Limb (tissue), 2 donors: ENCODE measurements around the gene ITGBL1.

Source experiments
- DNase-seq, 2 donors: peaks; one replicate each; pipeline ENCODE4 v3.0.0-alpha.2; 2016; ENCODE audit errors: extremely low spot score in 2 of 2

ITGBL1 gene

DNA sequence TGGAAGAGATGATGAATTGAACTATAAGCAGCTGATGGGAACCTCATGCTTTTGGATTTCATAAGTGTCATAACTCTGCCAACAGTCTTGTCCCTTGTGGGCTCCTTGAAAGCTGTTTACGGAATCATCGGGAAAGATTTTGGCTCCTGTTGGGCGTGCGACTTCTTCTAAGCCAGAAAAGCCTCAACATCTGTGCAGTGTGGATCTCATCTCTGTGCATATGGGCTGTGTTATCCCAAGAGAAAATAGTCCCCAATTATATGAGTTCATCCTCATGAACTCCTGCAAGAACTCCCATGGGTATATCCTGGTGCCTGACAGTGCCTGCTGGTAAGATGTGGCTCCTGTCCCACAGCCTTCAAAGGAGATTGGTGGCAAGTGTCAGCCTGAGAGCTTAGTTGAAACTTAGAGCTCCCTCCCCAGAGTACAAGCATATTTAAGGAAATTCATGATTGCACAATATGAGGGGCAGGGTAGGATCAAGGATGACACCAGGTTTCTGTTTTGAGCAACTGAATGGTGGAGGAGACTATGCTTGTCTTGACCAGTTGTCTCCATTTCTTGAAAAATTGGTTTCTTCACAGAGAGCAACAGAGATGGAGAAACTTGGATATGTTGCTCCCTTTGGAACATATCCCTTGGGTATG lies 243.5 kb downstream of the ITGBL1 start:
- DNase-seq: no peak

- no peak for DNase-seq
Observed at GRCh38 chr13:101697745-101698144, 245.3 kb downstream of the ITGBL1 start.

- DNase-seq: no peak
Observed at GRCh38 chr13:101698400-101698799, 245.9 kb downstream of the ITGBL1 start.

- no peak for DNase-seq
Observed at GRCh38 chr13:101700598-101700997, 248.1 kb downstream of the ITGBL1 start.

DNA sequence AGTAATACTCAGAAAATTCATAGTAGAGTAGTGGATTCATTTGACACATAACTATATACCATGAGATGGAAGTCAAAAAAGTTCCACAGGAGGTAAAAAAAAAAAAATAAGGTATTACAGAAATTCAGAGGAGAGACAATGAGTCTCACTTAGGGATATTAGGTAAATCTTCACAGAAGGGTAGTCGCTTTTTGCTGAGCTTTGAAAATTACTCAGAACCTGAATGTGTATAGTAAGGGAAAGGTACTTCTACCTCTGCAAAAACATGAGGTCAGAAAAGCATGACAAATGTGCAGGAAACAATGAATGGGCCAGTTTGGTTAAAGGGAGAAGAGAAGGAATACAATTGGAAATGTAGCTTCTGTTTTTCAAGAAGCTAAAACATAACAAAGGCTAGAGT lies 250.6 kb downstream of the ITGBL1 start:
- no peak for DNase-seq

GRCh38 chr13:101703838-101704237 lies 251.4 kb downstream of the ITGBL1 start:
- no peak for DNase-seq

DNA sequence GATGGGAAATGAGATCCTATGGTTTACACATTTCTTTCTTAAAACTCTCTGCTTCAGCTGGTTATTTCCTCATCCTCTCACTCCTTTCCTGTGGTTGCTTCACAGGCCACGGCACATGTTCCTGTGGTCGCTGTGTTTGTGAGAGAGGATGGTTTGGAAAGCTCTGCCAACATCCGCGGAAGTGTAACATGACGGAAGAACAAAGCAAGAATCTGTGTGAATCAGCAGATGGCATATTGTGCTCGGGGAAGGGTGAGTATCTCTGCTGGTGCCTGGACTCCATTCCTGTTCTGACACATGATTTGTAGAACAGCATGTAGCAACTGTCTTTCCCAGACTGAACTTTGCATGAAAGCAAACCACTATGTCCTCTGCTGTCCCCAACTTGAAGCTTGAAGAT lies 254.2 kb downstream of the ITGBL1 start:
- no peak for DNase-seq

DNA sequence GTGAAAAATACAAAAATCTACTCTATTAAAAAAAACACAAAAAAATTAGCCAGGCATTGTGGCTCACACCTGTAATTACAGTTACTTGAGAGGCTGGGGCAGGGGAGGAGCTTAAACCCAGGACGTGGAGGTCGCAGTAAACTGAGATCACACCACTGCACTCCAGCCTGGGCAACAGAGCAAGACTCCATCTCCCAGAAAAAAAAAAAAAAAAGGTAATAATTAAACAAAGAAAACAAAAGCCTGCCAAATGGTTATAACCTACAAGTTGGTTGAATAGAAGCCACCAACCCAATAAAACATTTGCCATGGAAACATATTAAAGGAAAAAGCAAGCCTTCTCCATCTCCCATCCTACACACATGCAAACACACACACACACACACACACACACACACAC lies 255.2 kb downstream of the ITGBL1 start:
- no peak for DNase-seq

DNA sequence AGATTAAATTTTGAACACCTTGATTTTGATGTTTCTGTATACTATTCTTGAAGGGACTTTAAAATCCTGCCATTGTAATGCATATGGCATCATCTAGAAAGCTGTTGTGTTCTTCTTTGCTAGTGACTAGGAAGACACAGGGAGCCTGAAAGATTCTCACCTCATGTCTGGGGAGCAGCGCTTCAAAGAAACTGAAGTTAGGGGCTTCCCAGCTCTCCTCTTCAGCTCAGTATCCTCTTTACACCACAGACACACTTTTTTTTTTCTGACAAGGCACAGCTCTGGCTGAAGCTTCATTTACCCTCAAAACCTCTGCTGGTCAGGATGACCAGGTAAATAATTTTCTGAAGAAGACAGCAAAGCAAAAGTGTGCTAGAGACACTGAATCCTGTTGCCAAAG lies 255.6 kb downstream of the ITGBL1 start:
- no peak for DNase-seq

DNA sequence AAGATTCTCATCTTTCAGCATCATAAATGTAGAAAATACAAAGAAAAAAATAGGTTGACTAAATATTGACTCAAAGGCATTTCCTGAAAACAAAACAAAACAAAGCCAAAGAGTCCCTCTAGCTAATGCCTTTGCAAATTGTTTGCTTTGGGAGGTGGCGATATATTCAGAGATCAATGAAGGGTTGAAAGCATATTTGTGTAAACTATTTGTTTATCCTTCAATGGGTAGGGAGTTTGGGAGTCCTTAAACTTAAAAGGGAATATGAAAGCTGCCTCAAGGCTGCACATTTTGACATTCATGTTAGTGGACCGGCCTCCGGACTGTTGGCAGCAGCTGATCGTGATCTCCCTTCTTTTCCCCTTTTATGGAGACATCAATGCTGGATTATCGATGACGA lies 257.5 kb downstream of the ITGBL1 start:
- no peak for DNase-seq

DNA sequence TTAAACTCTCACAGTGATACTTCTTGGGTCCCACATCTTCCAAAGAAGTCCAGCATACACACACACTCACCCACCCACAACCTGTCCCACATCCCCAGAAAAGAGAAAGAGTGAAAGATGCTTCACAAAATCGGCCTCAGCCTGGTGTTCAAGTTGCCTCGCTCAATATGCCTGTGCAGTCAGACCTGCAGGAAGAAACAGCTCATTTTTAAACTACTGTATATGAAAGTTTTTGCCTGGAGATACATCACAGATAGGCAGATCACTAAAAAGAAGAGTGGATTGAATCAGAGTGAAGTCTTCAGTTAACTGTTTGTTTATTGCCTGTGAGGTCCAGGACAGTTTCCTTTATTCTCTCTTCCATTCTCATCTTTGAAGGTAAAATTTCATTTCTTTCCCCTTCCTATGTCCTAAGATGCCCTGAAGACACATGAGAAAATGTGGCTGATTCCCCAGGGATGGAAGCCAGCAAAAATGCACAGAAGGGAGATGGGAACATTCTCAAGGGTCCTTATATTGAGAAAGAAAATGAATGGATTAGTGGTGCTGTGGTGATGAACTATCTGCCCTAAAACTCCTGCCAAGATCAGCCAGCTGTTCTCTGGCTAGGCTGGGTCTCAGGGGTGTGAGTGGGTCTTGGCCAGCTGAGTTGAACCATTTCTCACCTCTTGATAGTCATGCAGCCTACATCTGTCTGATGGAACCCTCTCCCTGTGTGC lies 259.0 kb downstream of the ITGBL1 start:
- no peak for DNase-seq

- DNase-seq: no peak
Observed at GRCh38 chr13:101712026-101712348, 259.5 kb downstream of the ITGBL1 start.

DNA sequence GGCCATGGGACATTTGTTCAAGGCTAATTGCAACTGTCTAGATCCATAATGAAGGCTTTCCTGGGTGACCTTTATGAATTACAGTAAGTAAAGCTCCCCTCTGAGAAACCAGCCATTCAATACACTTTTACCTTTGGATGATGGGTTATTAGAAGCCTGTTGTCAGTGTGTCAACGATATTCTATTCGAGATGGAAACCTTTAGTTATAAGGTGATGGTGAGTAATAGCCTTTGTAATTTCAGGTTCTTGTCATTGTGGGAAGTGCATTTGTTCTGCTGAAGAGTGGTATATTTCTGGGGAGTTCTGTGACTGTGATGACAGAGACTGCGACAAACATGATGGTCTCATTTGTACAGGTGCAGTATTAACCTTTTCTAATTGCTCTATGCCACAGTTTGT lies 261.7 kb downstream of the ITGBL1 start:
- no peak for DNase-seq

- no peak for DNase-seq
Observed at GRCh38 chr13:101717353-101717752, 264.9 kb downstream of the ITGBL1 start.

DNA sequence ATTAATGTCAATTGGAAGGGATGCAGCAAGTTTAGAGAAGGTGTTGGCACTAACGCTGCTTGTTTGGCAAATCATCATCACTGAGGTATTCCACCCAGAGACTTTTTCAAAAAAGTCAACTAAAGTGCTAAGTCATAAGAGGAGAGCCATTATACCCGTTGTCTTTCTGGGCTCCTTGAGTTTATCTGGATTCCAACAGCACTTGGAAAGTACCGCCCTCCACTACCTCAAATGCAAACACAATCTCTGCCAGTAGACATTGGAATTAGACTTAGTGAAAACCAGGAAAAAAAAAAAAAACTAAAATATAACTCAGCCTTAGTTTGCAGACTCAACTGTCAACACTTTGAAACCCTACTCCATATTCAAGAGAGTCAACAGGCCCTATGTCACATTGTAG lies 266.0 kb downstream of the ITGBL1 start:
- no peak for DNase-seq

GRCh38 chr13:101726681-101727080 lies 274.2 kb downstream of the ITGBL1 start:
- DNase-seq: no peak

DNA sequence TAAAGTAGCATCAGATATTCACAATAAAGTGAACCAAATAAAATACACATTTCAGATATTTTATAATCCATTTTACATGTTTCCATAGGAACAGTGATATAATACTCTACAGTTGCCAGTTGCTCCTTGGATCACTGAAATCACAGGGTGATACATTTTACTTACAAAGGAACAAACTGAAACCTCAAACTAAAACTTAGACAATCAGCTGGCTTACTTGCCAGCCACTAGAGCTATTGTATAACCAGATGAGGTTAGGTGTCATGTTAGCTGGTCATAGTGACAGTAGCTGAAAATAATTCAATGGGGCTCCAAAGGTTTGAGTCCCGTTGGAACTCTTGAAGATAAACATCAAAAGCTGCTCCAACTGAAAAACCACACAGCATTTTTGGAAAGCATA lies 274.6 kb downstream of the ITGBL1 start:
- DNase-seq: no peak

- no peak for DNase-seq
Observed at GRCh38 chr13:101728021-101728420, 275.5 kb downstream of the ITGBL1 start.

DNA sequence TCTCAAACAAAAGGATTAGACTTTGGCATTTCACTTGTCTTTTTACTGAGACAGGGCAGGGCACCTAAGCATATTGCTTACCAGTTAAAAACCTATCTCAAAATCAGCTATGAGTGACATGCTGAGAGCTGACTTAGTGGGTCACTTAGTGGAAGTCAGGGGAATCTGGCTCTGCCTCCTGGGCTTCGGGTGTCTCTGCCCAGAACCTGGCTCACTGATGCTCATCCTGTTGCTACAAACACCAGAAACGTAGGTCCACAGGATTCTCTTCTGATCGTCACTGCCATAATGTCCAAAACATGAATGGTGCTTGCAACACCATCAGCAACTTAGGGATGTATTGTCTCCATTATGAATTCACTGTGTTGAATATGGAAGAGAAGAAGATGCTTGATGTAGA lies 276.1 kb downstream of the ITGBL1 start:
- DNase-seq: no peak

- DNase-seq: no peak
Observed at GRCh38 chr13:101730420-101731000, 278.0 kb downstream of the ITGBL1 start.

GRCh38 chr13:101736566-101736965 lies 284.1 kb downstream of the ITGBL1 start:
- no peak for DNase-seq

DNA sequence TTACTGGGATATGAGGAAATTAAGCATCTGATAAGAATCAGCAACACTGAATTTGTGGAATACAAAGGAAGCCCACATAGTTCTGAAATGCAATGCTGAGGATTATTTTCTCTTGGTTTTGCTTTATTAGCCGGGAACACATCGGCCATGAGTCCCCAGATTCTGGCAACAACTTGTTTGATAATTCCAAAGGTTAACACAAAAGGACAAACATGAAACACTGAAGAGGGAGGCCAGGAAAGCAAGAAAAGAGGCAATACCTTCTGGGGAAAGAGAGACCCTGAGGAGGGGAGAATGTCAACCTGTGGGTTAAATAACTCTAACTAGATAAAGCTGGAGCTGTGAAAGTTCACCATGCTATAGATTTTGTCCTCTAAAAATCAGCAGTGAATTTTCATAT lies 285.9 kb downstream of the ITGBL1 start:
- no peak for DNase-seq
